Cardiac muscle cell (in vitro differentiated cells and primary cell): ENCODE measurements around the gene PRKCI. TPM values are rescaled to one million over a fixed set of nuclear protein-coding genes. Genes with fewer than 3 reads are reported as not detected.
A peak's percentile ranks its signal among the peaks of the same experiment; 100 is the strongest.

Experiments used
- DNase-seq, 2 donors: peaks; one replicate each; pipeline versions ENCODE4 v3.0.0 to v3.0.0-alpha.2; 2010 to 2017; ENCODE audit warnings: low read depth in 1 of 2, low spot score in 1 of 2
- H3K27ac ChIP-seq: fragments of 200-600 bp; sonication (generic); 2 replicates; pipeline ENCODE4 v1.5.1; 2016
- H3K27me3 ChIP-seq: fragments of 200-600 bp; sonication (generic); 2 replicates; pipeline ENCODE4 v1.6.0; 2016; ENCODE audit warnings: control low read depth
- H3K36me3 ChIP-seq: fragments of 200-600 bp; sonication (generic); 2 replicates; pipeline ENCODE4 v1.5.1; 2016; ENCODE audit warnings: control low read depth
- H3K4me1 ChIP-seq: fragments of 200-600 bp; sonication (generic); 2 replicates; pipeline ENCODE4 v1.8.1; 2017; ENCODE audit warnings: low read depth, mild to moderate bottlenecking, mixed run types
- H3K4me3 ChIP-seq: fragments of 200-600 bp; sonication (generic); 2 replicates; pipeline ENCODE4 v1.5.1; 2016; ENCODE audit warnings: mild to moderate bottlenecking
- H3K9me3 ChIP-seq: fragments of 200-600 bp; sonication (generic); 2 replicates; pipeline ENCODE4 v1.5.1; 2017; ENCODE audit warnings: low read depth, mild to moderate bottlenecking, control low read depth
- CTCF ChIP-seq: IDR thresholded peaks from 2 replicates; pipeline ENCODE4 v1.5.1; 2012; ENCODE audit warnings: low read depth, mild to moderate bottlenecking, low read length
- polyA plus RNA-seq: library from polyadenylated mRNA; unstranded; fragments of >200 nt; fragmentation: Nextera tagmentation; extraction: Ambion mirVana; gene quantifications from 2 replicates; pipeline ENCODE4 v1.2.1, GENCODE V29; 2016
- total RNA-seq: library from RNA; depleted of rRNA; stranded (reverse); fragments of >200 nt; gene quantifications from 2 replicates; pipeline ENCODE4 v1.2.3, GENCODE V29; 2016

Gene PRKCI
- total and polyA plus RNA-seq, 2 experiments from 2014 or later = 25.2 to 35.1 TPM

- TF ChIP-seq CTCF = no peak
- peaks cover 20% of the 10 kb centered on the region for H3K4me1 ChIP-seq
- no peak overlapping the region for H3K27ac ChIP-seq
Observed at GRCh38 chr3:170352936-170353335, 130.7 kb downstream of the PRKCI start.

GRCh38 chr3:170353485-170353884 is 131.3 kb downstream of the PRKCI start:
- TF ChIP-seq CTCF = no peak
- Histone ChIP-seq H3K4me1 (peaks cover 20% of the 10 kb centered on the region), H3K4me3 (no peak overlapping the region), H3K36me3 (no peaks in the 10 kb centered on the region), H3K27me3 (no peaks in the 10 kb centered on the region), H3K9me3 (no peaks in the 10 kb centered on the region), H3K27ac (no peak overlapping the region)
- DNase-seq = no peak

More at GRCh38 chr3:170352936-170353335, 130.7 kb downstream of the PRKCI start:
- Histone ChIP-seq H3K36me3 (no peaks in the 10 kb centered on the region), H3K4me3 (no peak overlapping the region), H3K9me3 (no peaks in the 10 kb centered on the region), H3K27me3 (no peaks in the 10 kb centered on the region)
- no peak for DNase-seq

- no peaks in the 10 kb centered on the region for H3K9me3 ChIP-seq
- peak overlapping the region; percentile 99 for H3K27ac ChIP-seq
- no peaks in the 10 kb centered on the region for H3K27me3 ChIP-seq
- no peak overlapping the region for H3K4me3 ChIP-seq
- peaks cover 20% of the 10 kb centered on the region for H3K4me1 ChIP-seq
- no peak for DNase-seq
- no peaks in the 10 kb centered on the region for H3K36me3 ChIP-seq
- no peak for TF ChIP-seq CTCF
Observed at GRCh38 chr3:170354760-170355159, 132.5 kb downstream of the PRKCI start.

Other genes starting within 250 kb of the PRKCI start
- 0.53 TPM in 1 of 2 replicates, not detected in the other for gene GPR160, start 184.4 kb upstream of the PRKCI start, total RNA-seq
- 2.2 and 2.6 TPM in 2 replicates for gene GPR160, start 184.4 kb upstream of the PRKCI start, polyA plus RNA-seq
- gene PHC3, start 40.7 kb upstream of the PRKCI start, total RNA-seq = 13.6 and 24.5 TPM in 2 replicates
- gene PHC3, start 40.7 kb upstream of the PRKCI start, polyA plus RNA-seq = 25.2 and 43.7 TPM in 2 replicates
- gene SKIL, start 135.3 kb downstream of the PRKCI start, total RNA-seq = 27.9 and 42.8 TPM in 2 replicates
- gene SKIL, start 135.3 kb downstream of the PRKCI start, polyA plus RNA-seq = 11.9 and 17.1 TPM in 2 replicates
- 0.09 and 0.35 TPM in 2 replicates for gene CLDN11, start 196.4 kb downstream of the PRKCI start, total RNA-seq
- 0.16 TPM in 1 of 2 replicates, not detected in the other for gene CLDN11, start 196.4 kb downstream of the PRKCI start, polyA plus RNA-seq